GM19463 (cell line): ENCODE results near the gene NUP85.
"Not testable (repeated sequence)": the region's sequence is repeated elsewhere in the genome, so short reads cannot be mapped to it uniquely, and the experiment has no call there.

ENCODE experiments used
- ATAC-seq: cut with Tn5 transposase; IDR thresholded peaks from one replicate; pipeline ENCODE4 v1.9.1; 2021; ENCODE audit warnings: mild to moderate bottlenecking, moderate library complexity; ENCODE audit not compliant: unreplicated experiment

Gene NUP85

DNA sequence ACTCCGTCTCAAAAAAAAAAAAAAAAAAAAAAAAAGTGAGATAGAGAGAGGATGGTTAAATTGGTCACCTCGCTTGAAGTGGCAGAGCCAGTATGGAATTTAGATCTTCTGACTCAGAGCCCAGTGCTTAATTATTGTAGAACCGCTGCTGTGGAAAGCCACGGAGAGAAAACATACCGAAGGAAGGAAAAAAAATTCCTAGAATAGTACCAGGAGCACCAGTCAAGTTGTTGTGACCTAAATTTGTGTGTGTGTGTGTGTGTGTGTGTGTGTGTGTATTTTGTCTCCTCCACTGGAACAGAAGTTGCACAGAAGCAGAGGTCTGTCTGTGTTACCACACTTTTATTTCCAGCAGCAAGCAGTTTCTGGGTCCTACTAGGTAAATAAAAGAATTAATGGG lies 10.6 kb upstream of the NUP85 start:
- no peak for ATAC-seq

DNA sequence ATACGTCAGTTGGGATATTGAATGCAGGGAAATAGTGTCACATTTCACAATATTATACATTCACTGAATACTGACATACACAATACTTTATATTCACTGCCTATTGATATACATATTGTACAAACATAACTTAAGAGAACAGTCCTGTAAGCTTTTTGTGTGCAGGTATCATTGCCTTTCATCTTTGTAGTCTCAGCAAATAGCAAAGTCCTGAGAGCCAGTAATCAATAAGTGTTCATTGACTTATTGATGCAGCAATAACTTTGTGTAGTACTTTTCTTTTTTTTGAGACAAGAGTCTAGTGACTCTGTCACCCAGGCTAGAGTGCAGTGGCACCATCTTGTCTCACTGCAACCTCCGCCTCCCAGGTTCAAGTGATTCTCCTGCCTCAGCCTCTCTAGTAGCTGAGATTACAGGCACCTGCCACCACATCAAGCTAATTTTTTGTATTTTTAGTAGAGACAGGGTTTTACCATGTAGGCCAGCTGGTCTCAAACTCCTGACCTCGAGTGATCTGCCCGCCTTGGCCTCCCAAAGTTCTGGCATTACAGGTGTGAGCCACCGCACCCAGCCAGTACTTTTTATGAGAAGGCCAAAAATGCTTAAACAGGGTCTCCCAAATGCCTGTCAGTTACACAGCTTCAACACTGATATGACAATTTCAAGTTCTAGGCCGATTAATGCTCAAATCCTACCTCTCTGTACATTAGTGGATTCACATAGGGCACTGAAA lies 5.4 kb upstream of the NUP85 start:
- ATAC-seq = no peak

DNA sequence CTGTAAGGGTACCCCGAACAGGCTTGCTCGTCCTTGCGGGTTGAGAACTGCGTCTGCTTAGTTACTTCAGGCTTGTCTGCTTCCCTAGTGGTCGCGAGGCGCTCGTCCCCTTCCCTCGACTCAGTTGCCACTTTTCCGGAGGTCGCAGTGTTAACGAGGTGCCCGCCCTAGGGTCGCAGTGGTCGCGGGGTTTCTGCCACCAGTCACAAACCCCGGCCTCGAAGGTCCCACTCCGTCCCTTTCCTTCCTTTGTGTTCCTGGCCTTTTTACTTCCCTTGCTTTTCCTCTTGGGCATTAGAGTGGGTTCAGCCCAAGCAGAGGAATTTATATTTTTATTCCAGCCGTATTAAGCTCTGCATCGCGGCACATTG lies 299 bp downstream of the NUP85 start:
- no peak for ATAC-seq

DNA sequence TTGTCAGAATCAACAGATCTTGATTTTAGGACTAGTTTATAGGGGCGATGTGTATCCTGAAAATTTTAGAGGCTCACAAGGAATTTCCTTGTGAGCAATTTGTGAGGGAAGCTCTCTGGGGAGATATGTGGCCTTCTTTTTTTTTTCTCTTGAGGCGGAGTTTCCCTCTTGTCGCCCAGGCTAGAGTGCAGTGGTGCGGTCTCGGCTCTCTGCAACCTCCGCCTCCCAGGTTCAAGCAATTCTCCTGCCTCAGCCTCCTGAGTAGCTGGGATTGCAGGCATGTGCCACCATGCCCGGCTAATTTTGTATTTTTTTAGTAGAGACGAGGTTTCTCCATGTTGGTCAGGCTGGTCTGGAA lies 1.6 kb downstream of the NUP85 start:
- not testable (repeated sequence) for ATAC-seq

DNA sequence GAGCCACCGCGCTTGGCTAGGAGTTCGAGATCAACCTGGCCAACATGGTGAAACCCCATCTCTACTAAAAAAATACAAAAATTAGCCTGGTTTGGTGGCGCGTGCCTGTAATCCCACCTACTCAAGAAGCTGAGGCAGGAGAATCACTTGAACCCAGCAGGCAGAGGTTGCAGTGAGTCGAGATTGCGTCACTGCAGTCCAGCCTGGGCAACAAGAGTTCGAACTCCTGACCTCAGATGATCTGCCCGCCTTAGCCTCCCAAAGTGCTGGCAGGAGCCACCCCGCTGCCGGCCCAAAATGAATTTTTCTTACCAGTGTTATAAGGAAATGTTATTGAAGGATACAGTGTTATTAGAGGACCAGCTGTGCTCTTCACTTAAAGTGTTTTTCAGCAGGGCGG lies 2.3 kb downstream of the NUP85 start:
- ATAC-seq = no peak

DNA sequence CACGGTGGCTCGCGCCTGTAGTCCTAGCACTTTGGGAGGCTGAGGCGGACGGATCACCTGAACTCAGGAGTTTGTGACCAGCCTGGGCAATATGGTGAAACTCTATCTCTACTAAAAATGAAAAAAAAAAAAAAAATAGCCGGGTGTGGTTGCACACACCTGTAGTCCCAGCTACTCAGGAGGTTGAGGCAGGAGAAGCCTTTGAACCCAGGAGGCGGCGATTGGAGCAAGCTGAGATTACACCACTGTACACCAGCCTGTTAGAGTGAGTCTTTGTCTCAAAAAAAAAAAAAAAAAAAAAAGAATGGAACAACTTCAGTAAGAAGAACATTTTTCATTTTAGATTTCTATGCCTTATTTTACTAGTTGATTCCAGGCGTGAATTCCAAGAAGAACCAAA lies 2.7 kb downstream of the NUP85 start:
- ATAC-seq = no peak

DNA sequence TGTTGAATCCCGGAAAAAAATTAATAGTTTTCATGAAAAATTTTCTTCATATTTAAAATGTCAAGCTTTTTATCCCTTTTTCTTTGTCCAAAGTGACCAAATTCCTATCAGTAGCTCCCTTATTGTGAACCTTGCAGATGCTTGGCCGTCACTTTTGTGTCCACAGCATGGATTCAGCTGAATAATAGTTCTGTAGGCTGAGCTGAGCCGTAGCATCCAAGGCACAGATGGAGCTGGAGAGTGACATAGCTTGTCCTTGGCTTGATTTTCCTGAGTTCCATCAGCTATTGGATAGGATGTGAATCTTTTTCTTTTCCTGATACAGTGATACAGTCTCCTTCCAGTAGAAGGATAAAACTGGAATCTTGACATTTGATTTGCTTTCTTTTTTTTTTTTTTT lies 3.6 kb downstream of the NUP85 start:
- ATAC-seq = no peak

DNA sequence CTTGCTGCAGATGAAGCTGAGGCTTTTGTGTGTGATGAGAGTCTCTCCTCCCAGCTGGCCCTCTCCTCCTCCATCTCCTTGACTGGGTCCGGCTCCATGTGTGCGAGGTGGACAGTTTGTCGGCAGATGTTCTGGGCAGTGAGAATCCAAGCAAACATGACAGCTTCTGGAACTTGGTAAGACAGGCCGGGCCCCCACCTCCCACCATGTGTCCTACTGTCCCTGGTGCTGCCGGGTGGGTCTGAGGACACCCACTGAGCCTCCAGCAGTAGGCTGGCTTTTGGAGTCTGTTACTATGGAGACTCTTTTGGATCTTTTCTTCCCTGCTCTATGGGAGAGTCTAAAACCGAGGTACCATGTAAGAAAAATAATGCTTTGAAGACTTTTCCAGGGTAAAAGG lies 12.7 kb downstream of the NUP85 start:
- no peak for ATAC-seq

DNA sequence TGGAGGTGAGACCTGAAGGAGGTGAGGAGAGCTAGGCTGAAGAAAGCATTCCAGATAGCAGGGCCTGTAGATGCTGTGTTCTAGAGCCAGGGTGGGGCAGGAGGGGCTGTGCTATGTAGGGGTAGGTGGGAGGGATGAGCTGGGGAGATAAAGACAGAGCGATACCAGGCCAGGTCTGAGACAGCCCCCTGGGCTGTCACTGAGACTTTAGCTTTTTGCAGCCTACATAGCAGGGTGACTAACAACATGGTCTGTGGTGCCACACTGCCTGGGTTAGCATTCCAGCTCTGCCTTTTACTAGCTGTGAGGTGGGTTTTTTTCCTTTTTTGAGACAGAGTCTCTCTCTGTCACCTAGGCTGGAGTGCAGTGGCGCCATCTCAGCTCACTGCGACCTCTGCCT lies 14.3 kb downstream of the NUP85 start:
- no peak for ATAC-seq

DNA sequence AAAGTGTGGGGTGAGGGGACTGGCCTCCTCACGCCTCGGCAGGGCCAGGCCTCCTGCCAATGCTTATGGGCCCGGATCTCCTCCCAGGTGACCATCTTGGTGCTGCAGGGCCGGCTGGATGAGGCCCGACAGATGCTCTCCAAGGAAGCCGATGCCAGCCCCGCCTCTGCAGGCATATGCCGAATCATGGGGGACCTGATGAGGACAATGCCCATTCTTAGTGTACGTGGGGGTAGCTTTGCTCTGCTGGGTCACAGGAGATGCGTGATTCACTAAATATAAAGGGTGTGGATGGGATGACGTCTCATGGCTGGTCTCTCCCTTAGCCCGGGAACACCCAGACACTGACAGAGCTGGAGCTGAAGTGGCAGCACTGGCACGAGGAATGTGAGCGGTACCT lies 19.5 kb downstream of the NUP85 start:
- no peak for ATAC-seq

DNA sequence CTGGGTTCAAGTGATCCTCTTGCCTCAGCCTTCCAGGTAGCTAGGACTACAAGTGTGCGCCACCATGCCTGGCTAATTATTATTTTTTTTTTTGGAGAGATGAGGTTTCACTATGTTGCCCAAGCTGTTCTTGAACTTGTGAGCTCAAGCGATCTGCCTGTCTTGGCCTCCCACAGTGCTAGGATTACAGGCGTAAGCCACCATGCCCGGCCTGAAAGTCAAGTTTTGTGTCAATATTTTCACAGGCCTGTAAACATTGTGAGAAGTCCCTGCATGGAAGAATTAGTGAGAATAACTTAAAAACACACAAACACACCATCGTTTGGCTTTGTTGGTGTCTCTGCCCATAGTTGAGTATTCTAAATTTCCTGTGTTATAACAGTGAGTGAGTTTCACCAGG lies 22.2 kb downstream of the NUP85 start:
- no peak for ATAC-seq

DNA sequence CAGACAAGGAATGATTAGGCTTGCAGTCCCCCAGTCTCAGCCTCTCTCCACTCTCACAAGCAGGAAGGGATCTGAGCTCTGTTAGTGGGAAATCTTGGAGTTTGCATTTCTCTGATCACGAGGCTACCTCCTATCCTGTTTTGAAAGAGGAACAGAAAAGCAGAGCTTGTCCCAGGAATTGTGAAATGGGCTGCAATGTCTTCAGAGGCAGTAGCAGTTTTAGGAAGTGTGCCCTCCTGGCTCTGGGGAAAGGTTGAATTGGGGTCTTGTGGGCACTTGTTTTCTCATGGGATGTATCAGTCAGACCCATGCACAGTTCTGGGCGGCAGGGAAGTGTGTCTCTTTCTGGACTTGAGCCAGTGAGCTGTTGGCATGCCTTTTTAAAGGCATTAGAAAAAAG lies 22.8 kb downstream of the NUP85 start:
- ATAC-seq = no peak

DNA sequence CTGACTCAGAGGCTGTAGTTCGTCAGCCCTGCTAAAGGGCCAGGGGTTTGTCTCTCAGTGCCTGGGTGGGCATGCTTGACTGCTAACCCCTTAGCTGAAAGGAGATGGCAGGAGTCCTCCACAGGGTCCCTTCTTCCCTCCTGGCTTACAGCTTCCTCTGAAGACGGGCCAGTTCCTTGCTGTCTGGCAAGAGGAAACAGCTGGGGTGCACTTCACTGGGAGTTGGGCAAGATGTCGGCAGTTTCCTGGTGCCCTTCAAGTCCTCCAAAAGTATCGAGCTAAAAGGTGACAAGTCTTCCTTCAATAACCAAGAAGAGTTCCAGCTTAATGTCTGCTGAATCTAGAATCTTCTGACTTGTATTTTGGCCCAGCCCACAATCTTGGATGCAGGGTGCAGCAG lies 23.4 kb downstream of the NUP85 start:
- ATAC-seq = no peak

DNA sequence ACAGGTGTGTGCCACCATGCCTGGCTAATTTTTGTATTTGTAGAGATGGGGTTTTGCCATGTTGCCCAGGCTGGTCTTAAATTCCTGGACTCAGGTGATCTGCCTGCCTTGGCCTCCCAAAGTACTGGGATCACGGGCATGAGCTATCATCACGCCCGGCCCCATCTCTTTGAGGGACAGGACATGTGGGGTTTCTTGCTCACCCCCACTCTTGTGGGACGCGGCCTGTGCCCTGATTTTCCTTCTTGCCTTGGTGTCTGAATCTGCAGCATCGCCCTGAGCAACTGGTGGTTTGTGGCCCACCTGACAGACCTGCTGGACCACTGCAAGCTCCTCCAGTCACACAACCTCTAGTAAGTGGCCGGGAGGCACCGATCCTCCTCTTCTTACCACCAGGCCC lies 25.6 kb downstream of the NUP85 start:
- no peak for ATAC-seq

DNA sequence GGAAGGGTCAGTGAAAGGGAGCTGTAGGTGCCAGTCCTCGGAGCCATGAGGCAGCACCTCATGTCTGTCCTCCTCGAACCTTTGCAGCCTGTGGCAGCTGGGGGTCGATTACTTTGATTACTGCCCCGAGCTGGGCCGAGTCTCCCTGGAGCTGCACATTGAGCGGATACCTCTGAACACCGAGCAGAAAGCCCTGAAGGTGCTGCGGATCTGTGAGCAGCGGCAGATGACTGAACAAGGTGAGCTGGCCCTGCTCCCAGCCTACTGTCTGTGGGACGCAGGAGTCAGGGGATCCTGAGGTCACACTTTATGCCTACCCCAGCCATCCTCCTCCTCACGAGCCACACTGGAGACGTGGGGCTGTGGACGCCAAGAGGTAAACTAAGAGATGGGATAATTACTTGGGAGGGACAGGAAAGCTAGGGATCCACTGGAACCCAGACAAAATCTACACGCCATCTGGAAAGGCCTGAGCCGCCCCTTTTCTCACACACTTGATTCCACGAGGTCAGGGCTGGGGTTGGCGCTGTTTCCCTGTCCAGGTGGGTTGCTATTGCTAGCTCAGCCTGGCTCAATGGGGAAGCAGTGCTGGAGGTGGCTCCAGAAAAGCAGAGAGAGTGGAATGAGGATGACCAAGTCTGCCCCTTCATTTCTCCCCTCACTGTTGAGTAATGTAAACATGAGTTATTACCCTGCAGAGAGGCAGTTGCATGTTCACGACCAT lies 26.4 kb downstream of the NUP85 start:
- ATAC-seq = no peak

DNA sequence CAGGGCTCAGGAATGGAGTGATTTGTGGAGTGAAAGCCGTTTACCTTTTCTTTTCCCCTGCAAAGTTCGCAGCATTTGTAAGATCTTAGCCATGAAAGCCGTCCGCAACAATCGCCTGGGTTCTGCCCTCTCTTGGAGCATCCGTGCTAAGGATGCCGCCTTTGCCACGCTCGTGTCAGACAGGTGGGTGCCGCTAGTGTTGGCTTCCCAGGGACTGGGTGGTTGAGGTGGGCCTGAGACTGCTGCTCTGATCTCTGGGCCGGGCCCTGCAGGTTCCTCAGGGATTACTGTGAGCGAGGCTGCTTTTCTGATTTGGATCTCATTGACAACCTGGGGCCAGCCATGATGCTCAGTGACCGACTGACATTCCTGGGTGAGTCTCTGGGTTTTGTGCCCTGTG lies 27.3 kb downstream of the NUP85 start:
- no peak for ATAC-seq

DNA sequence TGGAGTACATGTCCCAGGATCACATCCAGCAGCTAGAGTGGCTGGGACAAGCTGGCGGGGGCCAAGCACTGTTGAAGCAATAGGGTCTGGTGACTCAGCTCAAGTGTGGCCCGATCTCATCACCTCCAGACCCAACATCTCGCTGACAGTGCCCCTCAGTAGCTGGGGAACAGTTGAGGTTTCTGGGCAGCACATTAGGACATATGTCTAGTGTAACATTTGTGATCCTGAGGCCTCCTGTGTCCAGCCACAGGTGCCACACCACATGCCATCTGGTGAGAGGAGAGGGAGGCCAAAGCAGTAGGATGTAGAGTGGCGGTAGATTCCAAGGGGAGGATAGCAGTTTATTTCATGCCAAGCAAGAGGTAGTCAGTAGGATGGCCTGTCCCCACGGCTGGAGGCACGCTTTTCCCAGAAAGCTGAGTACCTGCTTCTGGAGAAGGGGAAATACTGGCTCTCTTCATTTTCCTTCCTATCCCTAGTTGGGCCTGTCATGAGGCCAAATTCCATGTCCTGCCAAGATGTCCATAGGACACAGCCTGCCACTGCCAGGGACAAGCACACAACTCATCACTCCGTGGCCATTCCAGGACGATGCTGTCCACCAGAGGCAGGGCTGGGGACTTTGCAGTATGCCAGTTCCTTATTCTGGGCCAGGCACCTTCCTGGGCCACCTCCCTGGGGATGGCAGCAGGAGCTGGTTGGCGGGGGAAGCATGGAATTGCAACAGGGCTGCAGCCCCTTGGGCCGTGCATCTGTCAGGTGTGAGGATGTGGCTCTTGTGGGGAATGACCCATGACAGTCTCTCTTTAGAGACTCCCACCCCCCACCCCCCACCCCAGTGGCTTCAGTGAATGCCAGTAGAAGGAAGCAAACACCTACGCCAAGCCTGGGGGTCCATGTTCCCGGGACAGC lies 31.9 kb downstream of the NUP85 start:
- ATAC-seq = no peak

DNA sequence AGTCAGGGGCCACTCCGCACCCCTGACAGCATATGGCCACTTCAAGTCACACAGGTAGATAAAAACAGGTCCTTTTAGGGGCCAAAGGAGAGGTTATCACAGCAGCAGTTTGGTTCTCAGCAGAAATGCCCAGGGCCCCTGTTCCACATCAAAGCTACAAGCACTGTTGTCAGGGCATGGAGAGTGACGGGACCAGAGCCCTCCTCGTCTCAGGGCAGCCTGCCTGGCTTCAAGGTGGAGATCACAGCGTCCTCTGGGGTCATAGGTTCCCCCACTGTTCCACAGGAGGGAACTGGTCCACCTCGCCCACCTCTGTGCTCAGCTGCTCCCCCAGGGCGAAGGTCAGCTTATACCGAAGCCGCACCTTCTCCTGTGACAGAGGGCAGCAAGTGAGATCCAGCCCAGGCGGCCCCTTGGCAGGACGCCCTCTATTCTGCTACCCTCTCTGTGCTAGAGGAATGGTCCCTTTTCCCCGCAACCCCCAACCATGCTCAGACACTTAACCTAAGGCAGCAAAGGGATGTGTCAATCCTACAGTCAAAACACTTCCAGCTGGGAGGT lies 32.6 kb downstream of the NUP85 start:
- no peak for ATAC-seq

DNA sequence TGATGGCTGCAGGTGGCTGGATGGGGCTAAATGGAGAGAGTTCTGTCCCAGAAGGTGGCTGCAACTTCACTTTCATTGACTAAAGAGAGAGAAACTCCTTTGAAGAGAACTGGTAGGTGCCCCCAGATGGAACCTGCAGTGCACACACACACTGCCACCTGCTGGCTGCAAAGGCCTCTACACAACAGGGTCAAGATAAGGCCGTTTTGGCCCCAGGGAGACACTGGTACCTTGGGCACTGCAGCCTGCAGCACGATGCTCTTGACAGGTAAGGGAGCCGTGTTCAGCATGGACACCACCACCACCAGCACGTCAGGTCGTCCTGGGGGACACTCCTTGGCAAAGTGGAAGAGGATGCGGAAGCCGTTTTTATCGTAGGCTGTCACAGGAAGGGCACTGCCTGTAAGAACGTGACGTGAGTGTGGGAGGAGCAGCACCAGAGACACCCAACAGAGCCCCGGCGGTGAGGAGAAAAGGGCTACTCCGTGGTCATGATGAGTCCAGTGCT lies 33.3 kb downstream of the NUP85 start:
- no peak for ATAC-seq

DNA sequence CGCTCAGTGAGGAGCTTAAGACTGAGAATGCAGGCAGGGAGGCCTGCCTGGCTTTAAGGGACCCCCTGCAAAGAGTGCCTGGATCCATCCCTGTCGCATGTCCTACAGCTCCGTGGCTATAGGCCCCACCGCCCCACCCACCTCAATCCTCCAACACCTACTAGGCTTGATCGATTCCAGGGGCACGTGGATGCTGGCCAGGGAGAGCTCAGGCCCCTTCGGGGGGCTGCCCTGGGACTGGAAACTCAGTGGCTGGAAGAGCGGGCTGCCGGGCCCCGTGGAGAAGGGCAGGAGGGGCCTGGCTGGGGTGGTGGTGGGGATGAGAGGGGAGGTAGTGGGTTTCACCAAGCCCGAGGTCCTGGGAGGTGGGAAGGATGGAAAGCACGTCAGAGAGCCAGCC lies 33.7 kb downstream of the NUP85 start:
- no peak for ATAC-seq

DNA sequence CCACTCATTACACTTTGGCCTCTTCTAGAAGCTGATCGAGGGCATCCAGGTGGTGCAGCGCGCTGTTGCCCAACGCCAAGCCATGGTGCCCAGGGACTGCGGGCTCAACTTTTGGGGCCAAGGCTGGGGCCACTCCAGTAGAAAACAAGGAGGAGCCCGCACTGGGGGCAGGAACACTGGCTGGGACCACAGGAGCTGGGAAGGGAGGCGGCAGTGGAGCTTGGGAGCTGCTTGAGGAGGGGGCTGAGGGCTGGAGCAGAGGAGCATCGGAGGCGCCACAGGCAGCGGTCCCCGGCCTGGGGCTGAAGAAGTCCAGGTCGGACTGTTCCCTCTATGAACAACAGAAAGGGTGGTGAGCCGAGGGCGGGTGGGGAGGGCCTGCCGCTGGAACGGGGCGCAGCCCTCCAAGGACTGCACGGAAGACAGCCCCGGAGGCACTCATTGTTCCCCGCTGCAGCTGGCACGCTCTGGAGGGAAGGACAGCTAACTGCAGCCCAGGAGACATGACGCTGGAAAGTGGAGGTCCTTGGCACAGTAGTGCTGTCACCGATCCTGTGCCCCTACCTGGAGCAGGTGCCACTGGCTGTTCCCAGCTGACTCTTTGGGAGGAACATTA lies 34.4 kb downstream of the NUP85 start:
- no peak for ATAC-seq
